Mesenchymal stem cell (in vitro differentiated cells and primary cell): ENCODE results near the gene TUBG1.

Source experiments
- DNase-seq: peaks from one replicate; pipeline ENCODE4 v3.0.0-alpha.2; 2013
- H2AFZ ChIP-seq: one replicate; pipeline ENCODE4 v1.6.1; 2013; ENCODE audit warnings: low read depth, mild to moderate bottlenecking, control low read depth, inconsistent platforms, low read length, moderate library complexity
- H2AK5ac ChIP-seq: 2 replicates; pipeline ENCODE4 v1.6.1; 2013; ENCODE audit warnings: low read length, moderate library complexity, mild to moderate bottlenecking, inconsistent platforms; ENCODE audit not compliant: severe bottlenecking
- H2BK120ac ChIP-seq: one replicate; pipeline ENCODE4 v1.6.1; 2013; ENCODE audit warnings: low read depth, mild to moderate bottlenecking, inconsistent platforms, low read length, moderate library complexity
- H2BK12ac ChIP-seq, 2 experiments: one replicate each; pipeline ENCODE4 v1.6.1; 2013; ENCODE audit warnings: inconsistent platforms in 2 of 2, low read length in 2 of 2, mild to moderate bottlenecking in 2 of 2, moderate library complexity in 2 of 2, control low read depth in 1 of 2
- H2BK15ac ChIP-seq: one replicate; pipeline ENCODE4 v1.6.1; 2013; ENCODE audit warnings: mild to moderate bottlenecking, low read depth, inconsistent platforms; ENCODE audit not compliant: poor library complexity, severe bottlenecking
- H2BK5ac ChIP-seq: 2 replicates; pipeline ENCODE4 v1.6.1; 2013; ENCODE audit warnings: low read depth, mild to moderate bottlenecking, low read length, control low read depth, inconsistent platforms; ENCODE audit not compliant: poor library complexity, severe bottlenecking
- H3K14ac ChIP-seq, 2 experiments: one replicate each; pipeline ENCODE4 v1.6.1; 2013; ENCODE audit warnings: inconsistent platforms in 2 of 2, low read length in 2 of 2, control low read depth in 1 of 2, mild to moderate bottlenecking in 1 of 2, moderate library complexity in 1 of 2
- H3K18ac ChIP-seq, 2 experiments: one replicate each; pipeline ENCODE4 v1.6.1; 2013; ENCODE audit warnings: inconsistent platforms in 2 of 2, low read length in 2 of 2, control low read depth in 1 of 2, low read depth in 1 of 2, mild to moderate bottlenecking in 1 of 2
- H3K23ac ChIP-seq, 2 experiments: one replicate each; pipeline ENCODE4 v1.6.1; 2013; ENCODE audit warnings: inconsistent platforms in 2 of 2, low read length in 2 of 2, mild to moderate bottlenecking in 2 of 2, moderate library complexity in 2 of 2, control low read depth in 1 of 2
- H3K27ac ChIP-seq: 2 replicates; pipeline ENCODE4 v1.5.1; 2013; ENCODE audit warnings: mild to moderate bottlenecking, moderate library complexity, low read length, control low read depth, inconsistent platforms; ENCODE audit not compliant: poor library complexity, severe bottlenecking
- H3K27me3 ChIP-seq, 2 experiments: 2 replicates each; pipeline versions ENCODE4 v1.6.1 to v1.7.0; 2013; ENCODE audit warnings: low read length in 2 of 2, mild to moderate bottlenecking in 2 of 2, moderate library complexity in 2 of 2, control low read depth in 1 of 2, inconsistent platforms in 1 of 2; ENCODE audit not compliant: control insufficient read depth in 1 of 2, insufficient read depth in 1 of 2
- H3K36me3 ChIP-seq, 2 experiments: 2 replicates each; pipeline versions ENCODE4 v1.6.1 to v1.7.0; 2013; ENCODE audit warnings: low read length in 2 of 2, control low read depth in 1 of 2, inconsistent platforms in 1 of 2, low read depth in 1 of 2, mild to moderate bottlenecking in 1 of 2; ENCODE audit not compliant: insufficient read depth in 2 of 2, control insufficient read depth in 1 of 2
- H3K4ac ChIP-seq, 2 experiments: one replicate each; pipeline ENCODE4 v1.6.1; 2013; ENCODE audit warnings: inconsistent platforms in 2 of 2, low read length in 2 of 2, mild to moderate bottlenecking in 2 of 2, moderate library complexity in 2 of 2, control low read depth in 1 of 2, low read depth in 1 of 2
- H3K4me1 ChIP-seq: 2 replicates; pipeline ENCODE4 v1.6.1; 2013; ENCODE audit warnings: low read depth, low read length, control low read depth; ENCODE audit not compliant: control insufficient read depth, insufficient read depth
- H3K4me2 ChIP-seq: 2 replicates; pipeline ENCODE4 v1.6.1; 2013; ENCODE audit warnings: low read length, mild to moderate bottlenecking, inconsistent platforms; ENCODE audit not compliant: poor library complexity, severe bottlenecking
- H3K4me3 ChIP-seq, 2 experiments: 2 replicates each; pipeline versions ENCODE4 v1.5.1 to v1.7.0; 2013; ENCODE audit warnings: low read length in 2 of 2, mild to moderate bottlenecking in 2 of 2, control low read depth in 1 of 2, low read depth in 1 of 2; ENCODE audit not compliant: insufficient read depth in 1 of 2
- H3K79me1 ChIP-seq: replicated peaks from 2 replicates; pipeline ENCODE4 v1.6.1; 2013; ENCODE audit warnings: mild to moderate bottlenecking, control low read depth, low read length, inconsistent platforms; ENCODE audit not compliant: poor library complexity, severe bottlenecking
- H3K9ac ChIP-seq: 2 replicates; pipeline ENCODE4 v1.7.0; 2013; ENCODE audit warnings: mild to moderate bottlenecking, low read length, moderate library complexity
- H3K9me3 ChIP-seq: 2 replicates; pipeline ENCODE4 v1.7.0; 2013; ENCODE audit warnings: mild to moderate bottlenecking, low read length; ENCODE audit not compliant: control insufficient read depth
- H4K8ac ChIP-seq: one replicate; pipeline ENCODE4 v1.6.1; 2013; ENCODE audit warnings: inconsistent platforms, mild to moderate bottlenecking, low read length, moderate library complexity
- H4K91ac ChIP-seq: one replicate; pipeline ENCODE4 v1.6.1; 2013; ENCODE audit warnings: mild to moderate bottlenecking, low read length, inconsistent platforms
- WGBS: methylation state at CpG from one replicate; pipeline ENCODE4 v1.1.7; 2013; ENCODE audit warnings: mixed read lengths; 5-methylcytosine and 5-hydroxymethylcytosine counted together

TUBG1 gene

GRCh38 chr17:42566883-42567573 is 42.5 kb upstream of the TUBG1 start, which contains the start of gene MLX:
Gene MLX (plus strand): TSS chr17:42567100. CDS start chr17:42567125, 25 bp downstream.
- Histone ChIP-seq H3K9ac (peak within 1 kb of the TSS; percentile 91), H2AK5ac (peak within 1 kb of the TSS; percentile 66), H2BK15ac (peak within 1 kb of the TSS; percentile 44), H3K27ac (peak within 1 kb of the TSS; percentile 86), H2AFZ (peak within 1 kb of the TSS; percentile 74), H3K9me3 (no peaks in the 10 kb centered on the region), H3K4me3 (peak within 1 kb of the TSS; percentile 93 to 95), H3K4me1 (peaks cover 45% of the 10 kb centered on the region), H4K8ac (peak within 1 kb of the TSS; percentile 94), H2BK120ac (peak within 1 kb of the TSS; percentile 88), H3K23ac (peak within 1 kb of the TSS; percentile 20 to 94), H3K36me3 (peaks cover 70 to 71% of the 10 kb centered on the region in 2 experiments), H3K18ac (peak within 1 kb of the TSS; percentile 88 to 98), H3K14ac (peak within 1 kb of the TSS; percentile 81 to 93), H4K91ac (peak within 1 kb of the TSS; percentile 98), H3K79me1 (peaks cover 36% of the 10 kb centered on the region), H3K4me2 (peak within 1 kb of the TSS; percentile 86), H3K4ac (peak within 1 kb of the TSS; percentile 99 to 100), H3K27me3 (no peaks in the 10 kb centered on the region), H2BK12ac (peak within 1 kb of the TSS; percentile 32 to 80), H2BK5ac (peak within 1 kb of the TSS; percentile 82)
- peak; percentile 89 for DNase-seq
- under 1% methylated on average over 65 of the region's 72 CpGs for WGBS

- DNase-seq, result no peak
- peaks cover 36% of the 10 kb centered on the region for H3K4me1 ChIP-seq
- no peak overlapping the region for H3K18ac ChIP-seq
- H2BK12ac ChIP-seq, result no peak overlapping the region
- H4K8ac ChIP-seq, result no peak overlapping the region
- H3K14ac ChIP-seq, result no peak overlapping the region
- H2BK15ac ChIP-seq, result no peak overlapping the region
- no peaks in the 10 kb centered on the region for H3K9me3 ChIP-seq
- H3K36me3 ChIP-seq, result peaks cover 76 to 82% of the 10 kb centered on the region in 2 experiments
- peak overlapping the region in 1 of 2 experiments; percentile 54 for H3K23ac ChIP-seq
- no peak overlapping the region for H2AK5ac ChIP-seq
- no peak overlapping the region for H2BK120ac ChIP-seq
- no peaks in the 10 kb centered on the region for H3K27me3 ChIP-seq
- no peak overlapping the region for H4K91ac ChIP-seq
- H3K4me3 ChIP-seq, result no peak overlapping the region
- no peak overlapping the region for H3K27ac ChIP-seq
- no peak overlapping the region for H2AFZ ChIP-seq
- peaks cover 42% of the 10 kb centered on the region for H3K79me1 ChIP-seq
- H3K9ac ChIP-seq, result peak overlapping the region; percentile 3
- no peak overlapping the region for H2BK5ac ChIP-seq
- 88% methylated on average over 12 of the region's 14 CpGs for WGBS
- peak overlapping the region; percentile 23 for H3K4me2 ChIP-seq
- peak overlapping the region in 1 of 2 experiments; percentile 13 for H3K4ac ChIP-seq
These were observed 41.0 kb upstream of the TUBG1 start for GRCh38 chr17:42568341-42569111.

GRCh38 chr17:42571435-42572225 is 37.9 kb upstream of the TUBG1 start:
- Histone ChIP-seq H3K79me1 (peaks cover 26% of the 10 kb centered on the region), H3K23ac (no peak overlapping the region), H3K4me1 (peaks cover 12% of the 10 kb centered on the region), H2BK12ac (no peak overlapping the region), H4K8ac (no peak overlapping the region), H2AFZ (no peak overlapping the region), H2AK5ac (no peak overlapping the region), H3K18ac (no peak overlapping the region), H2BK5ac (no peak overlapping the region), H3K14ac (no peak overlapping the region), H3K27me3 (no peaks in the 10 kb centered on the region), H2BK120ac (no peak overlapping the region), H2BK15ac (no peak overlapping the region), H3K4me2 (no peak overlapping the region), H3K9ac (peak overlapping the region; percentile 35), H3K4ac (no peak overlapping the region), H3K9me3 (no peaks in the 10 kb centered on the region), H3K4me3 (no peak overlapping the region), H3K36me3 (peaks cover 57 to 71% of the 10 kb centered on the region in 2 experiments), H4K91ac (no peak overlapping the region), H3K27ac (no peak overlapping the region)
- DNase-seq, result no peak
- 83% methylated on average over 9 of the region's 12 CpGs for WGBS
